DND-41 (cell line): Measurements from ENCODE around the gene BAIAP2.

Experiments used
- ATAC-seq: fragments of 200-7000 bp; cut with Tn5 transposase; 3 replicates; pipeline ENCODE4 v1.9.1; 2021; ENCODE audit warnings: low read depth; ENCODE audit not compliant: insufficient read depth
- DNase-seq: peaks from one replicate; pipeline ENCODE4 v3.0.0-alpha.2; 2020
- H2AFZ ChIP-seq: 2 replicates; pipeline ENCODE4 v1.6.0; 2012; ENCODE audit warnings: low read depth, low read length
- H3K27ac ChIP-seq: 2 replicates; pipeline ENCODE4 v1.5.1; 2012; ENCODE audit warnings: low read length, inconsistent platforms
- H3K27me3 ChIP-seq: fragments of 200-600 bp; sonication (generic); 2 replicates; pipeline ENCODE4 v1.6.0; 2012; ENCODE audit warnings: low read length, mild to moderate bottlenecking, inconsistent platforms; ENCODE audit not compliant: insufficient read depth, poor library complexity
- H3K36me3 ChIP-seq: 2 replicates; pipeline ENCODE4 v1.5.1; 2012; ENCODE audit warnings: low read length, inconsistent platforms; ENCODE audit not compliant: insufficient read depth
- H3K4me1 ChIP-seq: 2 replicates; pipeline ENCODE4 v1.5.1; 2012; ENCODE audit warnings: mild to moderate bottlenecking, low read length; ENCODE audit not compliant: insufficient read depth
- H3K4me2 ChIP-seq: 2 replicates; pipeline ENCODE4 v1.6.0; 2012; ENCODE audit warnings: mild to moderate bottlenecking, moderate library complexity, low read length, inconsistent platforms; ENCODE audit not compliant: insufficient read depth
- H3K4me3 ChIP-seq, 2 experiments: fragments of 200-600 bp in 1 of 2; shearing (Covaris generic) in 1 of 2; 2 replicates each; pipeline ENCODE4 v1.5.1; 2012 to 2016; ENCODE audit warnings: inconsistent platforms in 2 of 2, low read length in 2 of 2, mild to moderate bottlenecking in 2 of 2, low read depth in 1 of 2, moderate library complexity in 1 of 2
- H3K79me2 ChIP-seq: 2 replicates; pipeline ENCODE4 v1.6.0; 2012; ENCODE audit warnings: low read length, inconsistent platforms; ENCODE audit not compliant: insufficient read depth
- H3K9ac ChIP-seq: 2 replicates; pipeline ENCODE4 v1.6.0; 2012; ENCODE audit warnings: low read depth, mild to moderate bottlenecking, inconsistent platforms, low read length, moderate library complexity
- H3K9me3 ChIP-seq: 2 replicates; pipeline ENCODE4 v1.5.1; 2012; ENCODE audit warnings: low read length, moderate library complexity, mild to moderate bottlenecking, inconsistent platforms; ENCODE audit not compliant: insufficient read depth, severe bottlenecking
- H4K20me1 ChIP-seq: 2 replicates; pipeline ENCODE4 v1.6.0; 2012; ENCODE audit warnings: low read length; ENCODE audit not compliant: insufficient read depth
- CTCF ChIP-seq: IDR thresholded peaks from 2 replicates; pipeline ENCODE4 v1.5.1; 2012; ENCODE audit warnings: borderline replicate concordance, low read length, moderate library complexity, mild to moderate bottlenecking; ENCODE audit not compliant: poor library complexity, severe bottlenecking; ENCODE audit errors: extremely low read depth
- EZH2 ChIP-seq: IDR thresholded peaks from 3 replicates; pipeline ENCODE4 v1.6.1; 2012; ENCODE audit warnings: borderline replicate concordance, low read depth, mild to moderate bottlenecking, moderate library complexity, low read length, inconsistent platforms; ENCODE audit not compliant: severe bottlenecking

BAIAP2 gene

GRCh38 chr17:81119223-81120148 is 84.5 kb downstream of the BAIAP2 start:
- H4K20me1 ChIP-seq = peaks cover 5% of the 10 kb centered on the region; the same call in 1 of the 2 replicates
- H3K9ac ChIP-seq = no peak overlapping the region
- no peaks in the 10 kb centered on the region for H3K27me3 ChIP-seq
- H3K27ac ChIP-seq = no peak overlapping the region
- H3K79me2 ChIP-seq = no peaks in the 10 kb centered on the region
- no peak overlapping the region for H3K4me3 ChIP-seq
- H3K9me3 ChIP-seq = no peaks in the 10 kb centered on the region
- H2AFZ ChIP-seq = no peak overlapping the region
- peak; percentile 47; the same call in 2 of the 3 replicates for ATAC-seq
- H3K36me3 ChIP-seq = no peaks in the 10 kb centered on the region
- TF ChIP-seq CTCF (no peak), EZH2 (no peak)
- peak; percentile 64 for DNase-seq
- H3K4me1 ChIP-seq = no peaks in the 10 kb centered on the region
- H3K4me2 ChIP-seq = no peak overlapping the region

GRCh38 chr17:81120149-81120484 is 85.2 kb downstream of the BAIAP2 start:
- DNase-seq (no peak), ATAC-seq (no peak)
- Histone ChIP-seq H3K9me3 (no peaks in the 10 kb centered on the region), H3K9ac (no peak overlapping the region), H3K27ac (no peak overlapping the region), H4K20me1 (peaks cover under 1% of the 10 kb centered on the region; the same call in 1 of the 2 replicates), H3K4me2 (no peak overlapping the region), H3K79me2 (no peaks in the 10 kb centered on the region), H2AFZ (no peak overlapping the region), H3K36me3 (no peaks in the 10 kb centered on the region), H3K27me3 (no peaks in the 10 kb centered on the region), H3K4me1 (no peaks in the 10 kb centered on the region), H3K4me3 (no peak overlapping the region)
- TF ChIP-seq CTCF (no peak), EZH2 (no peak)

GRCh38 chr17:81120695-81121621 is 86.0 kb downstream of the BAIAP2 start:
- H3K4me1 ChIP-seq = no peaks in the 10 kb centered on the region

More at GRCh38 chr17:81120695-81121621, 86.0 kb downstream of the BAIAP2 start:
- peak; percentile 19 for TF ChIP-seq CTCF
- no peak for TF ChIP-seq EZH2
- ATAC-seq (no peak), DNase-seq (no peak)
- H3K79me2 ChIP-seq = no peaks in the 10 kb centered on the region
- no peaks in the 10 kb centered on the region for H3K36me3 ChIP-seq
- H3K27ac ChIP-seq = no peak overlapping the region
- no peak overlapping the region for H3K4me2 ChIP-seq
- no peak overlapping the region for H3K9ac ChIP-seq
- H2AFZ ChIP-seq = no peak overlapping the region
- H4K20me1 ChIP-seq = no peaks in the 10 kb centered on the region
- H3K27me3 ChIP-seq = no peaks in the 10 kb centered on the region
- no peaks in the 10 kb centered on the region for H3K9me3 ChIP-seq
- no peak overlapping the region for H3K4me3 ChIP-seq
